IPS DF 6.9 (cell line): Measurements from ENCODE around the gene AADACL2.

Source experiments
- DNase-seq: peaks from one replicate; pipeline ENCODE4 v3.0.0-alpha.2; 2013; ENCODE audit warnings: low read depth, low spot score
- H3K27ac ChIP-seq: one replicate; pipeline ENCODE4 v1.5.1; 2013; ENCODE audit warnings: low read length, control low read depth
- H3K27me3 ChIP-seq: 2 replicates; pipeline ENCODE4 v1.6.1; 2013; ENCODE audit warnings: mild to moderate bottlenecking, low read length; ENCODE audit not compliant: control insufficient read depth, insufficient read depth
- H3K36me3 ChIP-seq: 2 replicates; pipeline ENCODE4 v1.6.1; 2013; ENCODE audit warnings: low read length; ENCODE audit not compliant: control insufficient read depth, insufficient read depth
- H3K4me1 ChIP-seq: 2 replicates; pipeline ENCODE4 v1.6.1; 2013; ENCODE audit warnings: low read length; ENCODE audit not compliant: control insufficient read depth, insufficient read depth
- H3K4me3 ChIP-seq: 2 replicates; pipeline ENCODE4 v1.5.1; 2013; ENCODE audit warnings: mild to moderate bottlenecking, low read length
- H3K9me3 ChIP-seq: 2 replicates; pipeline ENCODE4 v1.6.1; 2013; ENCODE audit warnings: low read length, inconsistent platforms; ENCODE audit not compliant: control insufficient read depth, insufficient read depth
- WGBS: extraction: QIAGEN DNeasy Blood & Tissue Kit; methylation state at CpG from one replicate; pipeline ENCODE4 v1.1.7; 2013; ENCODE audit warnings: mixed read lengths, missing lambda C conversion rate; ENCODE audit not compliant: insufficient read length, insufficient coverage; 5-methylcytosine and 5-hydroxymethylcytosine counted together

The AADACL2 gene

GRCh38 chr3:151733613-151734012 lies at the start of gene AADACL2:
Gene AADACL2, plus strand, starts transcription at chr3:151733927. Its CDS starts 109 bp downstream, at chr3:151734036.
- Histone ChIP-seq H3K4me3 (no peak within 1 kb of the TSS), H3K27ac (no peak within 1 kb of the TSS), H3K4me1 (no peaks in the 10 kb centered on the region), H3K36me3 (no peaks in the 10 kb centered on the region), H3K27me3 (no peaks in the 10 kb centered on the region), H3K9me3 (no peaks in the 10 kb centered on the region)
- WGBS, result no CpG with 5 or more reads among the region's 1 CpG
- DNase-seq, result no peak

GRCh38 chr3:151684094-151684493 lies 49.6 kb upstream of the AADACL2 start:
- Histone ChIP-seq H3K27ac (no peak overlapping the region), H3K9me3 (no peaks in the 10 kb centered on the region), H3K27me3 (no peaks in the 10 kb centered on the region), H3K4me3 (no peak overlapping the region), H3K4me1 (no peaks in the 10 kb centered on the region), H3K36me3 (no peaks in the 10 kb centered on the region)
- DNase-seq, result no peak

- Histone ChIP-seq H3K4me3 (no peak overlapping the region), H3K4me1 (no peaks in the 10 kb centered on the region), H3K9me3 (no peaks in the 10 kb centered on the region), H3K27me3 (no peaks in the 10 kb centered on the region), H3K27ac (no peak overlapping the region), H3K36me3 (no peaks in the 10 kb centered on the region)
- WGBS, result no CpG with 5 or more reads among the region's 3 CpGs
- DNase-seq, result no peak
These were observed 47.5 kb upstream of the AADACL2 start for GRCh38 chr3:151686257-151686656.

GRCh38 chr3:151687076-151687475 lies 46.7 kb upstream of the AADACL2 start:
- Histone ChIP-seq H3K27ac (no peak overlapping the region), H3K9me3 (no peaks in the 10 kb centered on the region), H3K4me1 (no peaks in the 10 kb centered on the region), H3K27me3 (no peaks in the 10 kb centered on the region), H3K36me3 (no peaks in the 10 kb centered on the region), H3K4me3 (no peak overlapping the region)
- no CpG with 5 or more reads among the region's 5 CpGs for WGBS
- DNase-seq, result no peak

- no peaks in the 10 kb centered on the region for H3K36me3 ChIP-seq
- no peaks in the 10 kb centered on the region for H3K27me3 ChIP-seq
- H3K4me1 ChIP-seq, result no peaks in the 10 kb centered on the region
- DNase-seq, result no peak
- no peaks in the 10 kb centered on the region for H3K9me3 ChIP-seq
- H3K27ac ChIP-seq, result no peak overlapping the region
- no CpG with 5 or more reads among the region's 1 CpG for WGBS
- no peak overlapping the region for H3K4me3 ChIP-seq
These were observed 45.2 kb upstream of the AADACL2 start for GRCh38 chr3:151688571-151688970.

GRCh38 chr3:151690645-151691044 lies 43.1 kb upstream of the AADACL2 start:
- no peak for DNase-seq
- no peaks in the 10 kb centered on the region for H3K4me1 ChIP-seq
- H3K9me3 ChIP-seq, result no peaks in the 10 kb centered on the region
- no peak overlapping the region for H3K4me3 ChIP-seq
- no CpG with 5 or more reads among the region's 1 CpG for WGBS
- H3K36me3 ChIP-seq, result no peaks in the 10 kb centered on the region
- no peak overlapping the region for H3K27ac ChIP-seq
- no peaks in the 10 kb centered on the region for H3K27me3 ChIP-seq

- no peaks in the 10 kb centered on the region for H3K4me1 ChIP-seq
- DNase-seq, result no peak
- H3K9me3 ChIP-seq, result no peaks in the 10 kb centered on the region
- no CpG with 5 or more reads among the region's 5 CpGs for WGBS
- no peak overlapping the region for H3K27ac ChIP-seq
- no peak overlapping the region for H3K4me3 ChIP-seq
- H3K27me3 ChIP-seq, result no peaks in the 10 kb centered on the region
- no peaks in the 10 kb centered on the region for H3K36me3 ChIP-seq
These were observed 36.2 kb upstream of the AADACL2 start for GRCh38 chr3:151697496-151697895.

GRCh38 chr3:151707216-151707615 lies 26.5 kb upstream of the AADACL2 start:
- no peaks in the 10 kb centered on the region for H3K27me3 ChIP-seq
- peaks cover 5% of the 10 kb centered on the region for H3K4me1 ChIP-seq
- no peak for DNase-seq
- no peaks in the 10 kb centered on the region for H3K9me3 ChIP-seq
- no peaks in the 10 kb centered on the region for H3K36me3 ChIP-seq
- no peak overlapping the region for H3K27ac ChIP-seq
- no peak overlapping the region for H3K4me3 ChIP-seq

- Histone ChIP-seq H3K9me3 (no peaks in the 10 kb centered on the region), H3K4me1 (peaks cover 5% of the 10 kb centered on the region), H3K27ac (no peak overlapping the region), H3K36me3 (no peaks in the 10 kb centered on the region), H3K27me3 (no peaks in the 10 kb centered on the region), H3K4me3 (no peak overlapping the region)
- DNase-seq, result no peak
- no CpG with 5 or more reads among the region's 1 CpG for WGBS
These were observed 24.9 kb upstream of the AADACL2 start for GRCh38 chr3:151708868-151709267.

GRCh38 chr3:151709847-151710246 lies 23.9 kb upstream of the AADACL2 start:
- H3K36me3 ChIP-seq, result no peaks in the 10 kb centered on the region
- no peaks in the 10 kb centered on the region for H3K9me3 ChIP-seq
- H3K27me3 ChIP-seq, result no peaks in the 10 kb centered on the region
- no CpG with 5 or more reads among the region's 1 CpG for WGBS
- peaks cover 5% of the 10 kb centered on the region for H3K4me1 ChIP-seq
- no peak overlapping the region for H3K4me3 ChIP-seq
- no peak for DNase-seq
- no peak overlapping the region for H3K27ac ChIP-seq

- WGBS, result no CpG with 5 or more reads among the region's 8 CpGs
- no peaks in the 10 kb centered on the region for H3K9me3 ChIP-seq
- H3K27ac ChIP-seq, result no peak overlapping the region
- no peak overlapping the region for H3K4me3 ChIP-seq
- DNase-seq, result no peak
- no peaks in the 10 kb centered on the region for H3K4me1 ChIP-seq
- H3K27me3 ChIP-seq, result no peaks in the 10 kb centered on the region
- no peaks in the 10 kb centered on the region for H3K36me3 ChIP-seq
These were observed 12.4 kb upstream of the AADACL2 start for GRCh38 chr3:151721294-151721693.
